ENCODE measurements around the gene WDSUB1.

WDSUB1 gene, protein sequence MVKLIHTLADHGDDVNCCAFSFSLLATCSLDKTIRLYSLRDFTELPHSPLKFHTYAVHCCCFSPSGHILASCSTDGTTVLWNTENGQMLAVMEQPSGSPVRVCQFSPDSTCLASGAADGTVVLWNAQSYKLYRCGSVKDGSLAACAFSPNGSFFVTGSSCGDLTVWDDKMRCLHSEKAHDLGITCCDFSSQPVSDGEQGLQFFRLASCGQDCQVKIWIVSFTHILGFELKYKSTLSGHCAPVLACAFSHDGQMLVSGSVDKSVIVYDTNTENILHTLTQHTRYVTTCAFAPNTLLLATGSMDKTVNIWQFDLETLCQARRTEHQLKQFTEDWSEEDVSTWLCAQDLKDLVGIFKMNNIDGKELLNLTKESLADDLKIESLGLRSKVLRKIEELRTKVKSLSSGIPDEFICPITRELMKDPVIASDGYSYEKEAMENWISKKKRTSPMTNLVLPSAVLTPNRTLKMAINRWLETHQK

DNA sequence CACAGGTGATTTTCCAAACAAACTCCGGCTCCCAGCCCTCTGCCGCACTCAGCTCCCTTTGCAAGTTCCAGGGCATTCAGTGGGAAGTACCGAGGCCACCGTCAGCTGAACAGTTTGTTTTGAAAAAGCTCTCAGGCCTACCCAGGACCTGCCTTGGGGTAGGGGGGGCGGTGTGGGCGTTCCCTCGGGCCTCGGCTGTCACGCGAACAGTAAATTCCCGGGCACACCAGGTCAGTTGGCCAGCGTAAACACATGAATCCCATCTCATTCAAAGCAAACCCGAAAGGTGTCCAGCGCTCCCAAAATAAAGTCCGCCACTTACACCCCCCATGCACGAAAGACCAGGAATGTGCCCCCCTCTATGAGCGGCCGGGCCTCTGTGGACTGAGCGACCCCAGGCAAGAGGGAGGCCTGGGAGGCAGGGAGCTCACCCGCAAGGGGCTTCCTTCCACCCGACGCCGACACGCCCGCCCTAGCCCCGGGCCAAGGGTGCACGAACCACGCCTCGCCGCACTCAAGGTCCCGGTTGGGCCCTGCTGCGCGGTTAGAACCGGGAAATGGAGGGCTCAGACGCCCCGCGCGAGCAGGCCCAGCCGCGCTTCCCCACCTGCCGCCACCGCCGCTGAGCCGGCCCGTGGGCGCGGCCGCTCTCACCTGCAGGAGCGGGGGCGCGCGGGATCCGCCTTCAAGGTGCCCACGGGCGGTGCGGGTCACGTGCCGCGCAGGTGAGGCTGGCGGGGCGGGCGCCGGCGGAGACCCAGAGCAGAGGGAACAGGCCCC is at the start of gene WDSUB1:
Gene WDSUB1 (minus strand): TSS at position 775 of the 780 bp plus-strand sequence. CDS start 3,634 bp downstream, outside the sequence.
- no peak for DNase-seq

DNA sequence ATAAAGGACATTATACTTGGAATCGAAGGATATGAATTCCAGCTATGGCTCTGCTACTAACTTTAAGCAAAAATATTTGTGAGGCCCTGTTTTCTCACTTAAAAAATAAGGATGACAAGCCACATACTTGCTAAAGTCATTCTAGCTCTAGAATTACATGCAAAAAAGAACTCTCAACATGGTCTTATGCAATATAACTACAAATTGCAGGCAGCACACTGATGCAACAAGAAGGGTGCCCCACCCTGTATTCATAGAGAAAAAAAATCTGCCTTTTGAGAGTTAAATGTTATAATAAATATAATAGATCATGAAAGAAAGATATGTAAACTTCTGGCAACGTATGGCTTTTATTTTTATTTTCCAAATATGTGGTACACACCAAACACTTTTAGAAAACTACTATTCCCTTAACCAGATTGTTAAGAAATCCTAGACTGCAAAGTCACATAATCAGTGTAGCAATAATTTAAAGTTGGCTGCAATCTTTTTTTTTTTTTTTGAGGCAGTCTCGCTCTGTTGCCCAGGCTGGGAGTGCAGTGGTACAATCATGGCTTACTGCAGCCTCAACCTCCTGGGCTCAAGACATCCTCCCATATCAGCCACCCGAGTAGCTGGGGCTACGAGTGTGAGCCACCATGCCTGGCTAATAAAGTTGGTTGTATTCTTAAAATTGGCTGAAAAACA is 40.2 kb upstream of the WDSUB1 start:
- DNase-seq = no peak

DNA sequence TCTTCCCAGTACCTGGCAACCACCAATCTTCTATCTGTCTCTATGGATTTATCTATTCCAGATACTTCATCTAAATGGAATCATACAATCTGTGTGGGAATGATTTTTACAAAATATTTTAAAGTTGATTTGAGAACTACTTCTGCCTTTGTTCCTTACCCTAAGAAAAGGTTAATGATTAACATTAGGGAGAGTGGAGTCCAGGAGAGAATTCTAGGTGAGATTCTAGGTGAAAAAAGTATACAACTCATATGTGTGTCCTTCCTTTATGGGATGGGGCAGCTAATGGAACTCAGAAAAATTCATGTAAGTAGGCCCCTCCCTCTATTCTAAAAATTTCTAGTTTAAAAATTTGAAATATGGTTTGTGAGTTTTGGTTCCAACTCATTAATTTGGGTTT is 35.9 kb upstream of the WDSUB1 start:
- no peak for DNase-seq

DNA sequence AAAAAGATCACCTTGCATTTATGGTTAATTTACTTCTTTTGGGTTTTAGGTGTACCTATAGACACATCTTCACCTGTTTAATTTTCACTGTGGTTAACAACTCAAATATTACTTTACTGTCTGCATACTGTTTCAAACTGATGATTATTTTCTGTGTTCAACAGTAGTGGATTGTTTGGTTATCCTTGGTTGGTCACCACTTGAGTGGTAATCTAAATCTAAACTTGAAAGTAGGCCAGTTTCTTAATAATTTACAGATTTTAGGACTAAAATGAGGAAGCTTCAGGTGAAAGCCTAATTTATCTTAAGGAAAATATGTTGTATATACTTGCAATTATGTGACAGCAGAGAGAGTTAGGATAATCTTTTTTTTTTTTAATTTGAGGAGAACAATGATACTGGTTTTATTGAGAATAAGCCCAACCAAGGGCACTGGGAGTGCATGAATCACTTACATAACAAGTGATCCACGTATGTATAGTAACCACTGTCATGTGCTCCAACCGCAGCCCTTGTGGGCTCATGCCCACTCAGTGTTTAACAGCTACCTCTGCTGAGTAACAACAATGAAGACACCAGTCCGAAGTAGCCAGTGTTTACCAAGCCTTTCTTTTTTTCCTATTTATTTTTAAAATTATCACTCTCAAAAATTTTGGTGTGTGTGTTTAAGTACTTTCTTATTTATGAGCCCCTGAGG is 31.0 kb upstream of the WDSUB1 start:
- DNase-seq = no peak

DNA sequence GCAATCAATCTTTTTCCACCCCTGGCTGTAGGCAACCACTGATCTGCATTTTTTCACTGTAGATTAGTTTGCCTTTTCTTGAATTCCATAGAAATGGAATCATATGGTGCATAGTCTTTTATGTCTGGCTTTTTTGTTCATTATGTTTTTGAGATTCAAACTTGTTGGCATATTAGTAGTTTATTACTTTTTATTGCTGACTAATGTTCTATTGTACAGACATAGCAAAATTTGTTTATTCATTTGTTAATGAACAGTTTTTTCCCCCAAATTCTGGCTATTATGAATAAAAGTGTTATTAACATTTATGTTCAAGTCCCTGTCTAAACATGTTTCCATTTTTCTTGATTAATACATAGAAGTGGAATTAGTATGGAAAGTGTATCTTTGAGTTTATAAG is 21.4 kb upstream of the WDSUB1 start:
- DNase-seq = no peak

DNA sequence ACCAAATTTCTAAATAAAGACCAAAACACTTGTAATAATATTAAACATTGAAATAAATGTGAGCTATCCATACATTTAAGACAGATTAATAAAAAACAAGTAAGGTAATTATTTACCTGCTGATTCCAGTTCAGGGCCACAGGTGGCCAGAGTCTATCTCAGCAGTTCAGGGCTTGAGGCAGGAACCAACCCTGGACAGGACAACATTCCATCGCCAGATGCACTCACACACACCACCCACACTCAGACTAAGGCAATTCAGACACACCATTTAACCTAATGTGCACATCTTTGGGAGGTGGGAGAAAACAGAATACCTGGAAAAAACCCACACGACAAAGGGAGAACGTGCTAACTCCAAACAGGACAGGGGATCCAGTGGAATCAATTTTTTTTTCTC is 14.1 kb upstream of the WDSUB1 start:
- DNase-seq = no peak

DNA sequence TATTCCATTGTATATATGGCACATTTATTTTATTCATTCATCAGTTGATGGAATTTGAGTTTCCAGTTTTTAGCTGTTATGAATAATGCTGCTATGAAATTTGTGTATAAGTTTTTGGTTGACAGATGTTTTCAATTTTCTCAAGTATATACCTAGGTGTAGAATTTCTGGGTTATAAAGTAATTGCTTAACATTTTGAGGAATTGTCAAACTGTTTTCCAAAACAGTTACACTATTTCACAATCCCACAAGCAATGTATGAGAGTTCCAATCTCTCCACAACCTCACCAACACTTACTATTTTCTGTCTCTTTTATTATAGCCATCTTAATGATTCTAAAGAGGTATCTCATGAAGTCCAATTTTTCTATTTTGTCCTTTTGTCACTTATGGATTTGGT is 12.5 kb upstream of the WDSUB1 start:
- no peak for DNase-seq

DNA sequence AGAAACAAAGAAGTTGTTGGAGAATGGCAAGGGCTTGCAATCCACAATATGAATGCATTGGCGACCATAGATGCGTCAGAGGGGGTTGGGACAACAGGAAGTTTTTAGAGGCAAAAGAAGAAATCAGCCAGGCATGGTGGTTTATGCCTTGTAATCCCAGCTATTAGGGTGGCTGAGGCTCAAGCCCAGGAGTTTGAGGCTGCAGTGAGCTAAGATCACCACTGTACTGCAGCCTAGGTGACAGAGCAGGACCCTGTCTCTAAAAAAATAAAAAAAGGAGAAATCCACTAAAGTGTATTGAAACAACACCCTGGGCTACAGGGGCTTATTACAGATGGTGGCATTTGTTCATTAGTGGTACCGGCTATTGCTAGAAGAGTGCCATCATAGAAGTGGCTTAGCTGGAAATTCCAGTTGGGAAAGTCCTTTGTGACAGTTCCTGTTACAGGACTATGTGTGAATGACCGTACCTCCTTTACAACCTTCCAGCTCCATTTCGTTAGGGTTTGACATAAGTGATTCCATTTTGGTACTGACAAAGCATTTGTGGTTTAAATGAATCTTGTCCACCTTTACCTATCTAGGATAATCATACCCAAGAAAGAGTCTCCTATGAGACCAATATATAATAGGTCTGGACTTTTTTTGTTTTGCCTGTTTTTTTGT is 10.7 kb upstream of the WDSUB1 start:
- no peak for DNase-seq

DNA sequence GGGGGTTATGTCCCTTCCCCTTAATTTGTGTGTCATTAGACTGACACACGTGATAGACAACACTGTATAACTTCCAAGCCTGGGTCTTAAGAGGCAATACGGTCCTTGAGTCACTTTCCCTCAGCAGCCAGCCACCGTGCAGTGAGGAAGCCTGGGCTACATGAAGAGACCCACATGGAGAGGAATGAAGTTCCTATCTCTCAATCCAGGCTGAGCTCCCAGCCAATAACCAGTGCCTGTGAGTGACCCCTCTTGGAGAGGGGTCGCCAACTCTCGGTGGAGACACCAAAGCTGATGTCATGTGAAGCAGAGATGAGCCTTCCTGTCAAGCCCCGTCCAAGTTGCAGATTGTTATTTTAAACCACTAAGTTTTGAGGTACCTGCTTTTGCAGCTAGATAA is 5.7 kb upstream of the WDSUB1 start:
- DNase-seq = no peak

DNA sequence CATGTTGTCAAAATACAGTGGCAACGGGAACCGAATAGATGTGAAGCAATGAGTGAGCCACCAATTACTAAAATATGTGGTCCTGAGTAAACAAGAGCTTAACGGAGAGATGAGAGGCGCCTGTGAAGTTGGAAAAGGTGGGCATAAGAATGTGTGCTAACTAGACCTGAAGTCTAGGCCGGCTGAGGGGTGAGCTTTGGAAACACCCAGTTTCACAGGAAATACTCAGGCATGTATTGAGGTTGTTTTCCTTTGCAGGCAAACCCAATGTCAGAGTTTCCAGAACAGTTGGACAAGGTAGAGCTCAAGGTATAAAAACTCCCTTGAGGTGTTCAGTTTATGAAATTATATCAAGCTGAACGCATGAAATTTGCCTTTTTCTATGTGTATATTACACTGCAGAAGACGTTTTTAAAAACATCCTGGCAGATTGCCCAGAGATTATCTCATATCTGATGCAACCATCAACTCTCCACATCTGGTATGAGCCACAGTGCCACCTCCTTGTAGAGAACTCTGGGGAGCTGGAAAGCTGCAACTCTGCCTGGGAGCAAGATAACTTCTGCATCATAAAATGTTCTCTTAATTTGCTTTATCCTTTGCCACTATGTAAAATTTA is 3.9 kb upstream of the WDSUB1 start:
- DNase-seq = no peak

DNA sequence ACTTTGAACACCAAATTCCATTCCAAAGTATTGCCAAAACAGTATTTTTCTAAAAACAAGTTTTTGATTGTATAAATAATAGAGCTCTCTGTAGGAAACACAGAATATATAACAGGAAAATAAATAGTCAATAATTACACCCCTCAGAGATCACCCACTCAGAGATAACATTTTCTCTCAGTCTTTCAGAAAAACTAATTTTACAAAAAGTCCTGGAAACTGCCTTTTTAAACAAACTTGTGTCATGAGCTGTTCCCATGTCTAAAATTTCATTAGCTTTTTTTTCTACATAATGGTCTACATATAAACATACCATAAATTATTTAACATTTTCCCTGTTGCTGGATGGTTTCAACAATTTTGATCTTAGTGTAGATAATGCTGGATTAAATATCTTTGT is 1.2 kb upstream of the WDSUB1 start:
- DNase-seq = no peak

DNA sequence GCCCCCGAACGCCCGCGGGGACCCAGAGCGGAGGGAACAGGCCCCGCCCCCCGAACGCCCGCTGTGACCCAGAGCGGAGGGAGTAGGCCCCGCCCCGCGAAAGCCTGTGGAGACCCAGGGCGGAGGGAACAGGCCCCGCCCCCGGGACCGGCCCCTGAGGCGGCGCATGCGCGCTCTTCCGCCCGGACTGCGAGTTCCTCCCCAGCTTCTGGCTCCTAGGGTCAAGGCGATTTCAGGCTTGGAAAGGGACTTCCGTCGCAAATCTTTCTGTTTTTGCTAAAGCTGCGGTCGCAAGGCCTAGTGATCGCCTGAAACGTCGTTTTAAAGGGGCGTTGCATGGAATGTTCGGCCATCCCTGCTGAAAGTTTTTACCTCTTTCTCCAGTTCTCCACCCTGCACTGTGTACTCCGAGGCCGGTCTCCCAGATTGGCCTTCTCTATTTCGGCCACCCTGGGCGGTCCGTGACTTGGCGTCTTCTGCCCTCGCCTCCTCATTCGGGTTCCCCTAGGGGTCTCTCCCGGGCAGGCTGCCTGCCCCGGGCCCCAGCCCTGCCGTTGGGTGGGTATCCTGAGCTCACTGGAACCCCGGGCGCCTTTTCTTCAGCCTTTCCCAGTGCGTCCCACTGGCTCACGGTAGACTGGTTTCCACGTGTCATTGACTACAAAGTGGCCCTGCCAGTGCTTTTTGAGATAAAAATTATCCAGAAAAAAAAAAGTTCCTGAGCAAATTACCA is 372 bp upstream of the WDSUB1 start:
- peak; percentile 95 for DNase-seq

DNA sequence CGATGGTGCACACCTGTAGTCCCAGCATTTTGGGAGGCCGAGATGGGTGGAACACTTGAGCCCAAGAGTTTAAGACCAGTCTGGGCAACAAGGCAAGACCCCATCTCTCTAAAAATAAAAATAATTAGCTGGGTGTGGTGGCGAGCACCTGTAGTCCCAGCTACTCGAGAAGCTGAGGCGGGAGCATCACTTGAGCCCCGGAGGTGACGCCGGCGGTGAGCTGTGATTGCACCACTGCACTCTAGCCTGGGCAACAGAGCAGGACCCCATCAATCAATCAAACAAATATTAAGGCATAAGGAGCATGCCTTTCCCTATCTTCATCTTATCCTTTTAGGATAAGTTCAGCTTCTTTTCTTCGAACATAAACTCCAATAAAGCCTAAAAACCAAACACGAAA is 1.1 kb downstream of the WDSUB1 start:
- no peak for DNase-seq

DNA sequence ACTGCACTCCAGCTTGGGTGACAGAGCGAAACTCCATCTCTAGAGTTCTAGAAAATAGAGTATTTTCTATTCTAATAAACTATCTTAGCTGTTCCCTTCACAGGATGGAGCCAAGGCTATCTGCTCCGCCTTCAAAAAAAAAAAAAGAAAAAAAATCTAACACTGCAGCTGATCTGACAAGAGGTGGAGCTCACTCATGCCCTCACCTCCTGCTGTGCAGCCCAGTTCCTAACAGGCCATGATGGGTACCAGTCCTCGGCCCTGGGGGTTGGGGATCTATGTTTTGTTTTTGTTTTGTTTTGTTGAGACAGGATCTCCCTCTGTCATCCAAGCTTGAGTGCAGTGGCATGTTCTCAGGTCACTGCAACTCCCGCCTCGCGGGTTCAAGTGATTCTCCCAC is 3.0 kb downstream of the WDSUB1 start:
- no peak for DNase-seq

DNA sequence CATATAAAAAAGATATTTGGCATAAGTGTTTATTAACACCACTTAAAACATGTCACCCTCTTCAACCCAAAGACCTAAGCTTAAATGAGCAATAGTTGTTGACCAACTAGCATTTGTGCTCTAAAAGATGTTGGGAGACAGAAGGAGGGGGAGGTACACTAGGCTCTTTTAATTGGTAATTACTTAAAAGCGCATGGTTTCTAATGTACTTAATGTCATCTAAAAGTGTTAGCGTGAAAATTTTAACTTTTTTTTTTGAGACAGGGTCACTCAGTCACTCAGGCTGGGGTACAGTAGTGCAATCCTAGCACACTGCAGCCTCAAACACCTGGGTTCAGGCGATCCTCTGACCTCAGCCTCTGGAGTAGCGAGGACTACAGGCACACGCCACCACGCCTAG is 5.5 kb downstream of the WDSUB1 start:
- DNase-seq = no peak

DNA sequence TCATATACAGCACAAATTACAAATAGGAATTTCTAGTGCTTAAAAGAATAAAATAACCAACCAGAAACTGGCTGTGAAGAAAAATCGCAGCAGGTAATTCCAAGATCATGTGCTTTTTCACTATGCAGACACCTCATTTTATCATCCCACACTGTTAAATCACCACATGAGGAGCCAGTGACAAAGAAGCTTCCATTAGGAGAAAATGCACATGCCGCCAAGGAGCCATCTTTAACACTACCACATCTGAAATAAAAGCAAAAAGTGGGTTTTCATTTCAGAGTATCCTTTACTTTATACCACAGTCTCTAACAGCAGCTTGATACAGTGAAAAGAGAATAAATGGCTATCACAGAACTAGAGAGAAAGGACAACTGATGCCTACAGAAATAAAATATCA is 6.8 kb downstream of the WDSUB1 start:
- DNase-seq = no peak

DNA sequence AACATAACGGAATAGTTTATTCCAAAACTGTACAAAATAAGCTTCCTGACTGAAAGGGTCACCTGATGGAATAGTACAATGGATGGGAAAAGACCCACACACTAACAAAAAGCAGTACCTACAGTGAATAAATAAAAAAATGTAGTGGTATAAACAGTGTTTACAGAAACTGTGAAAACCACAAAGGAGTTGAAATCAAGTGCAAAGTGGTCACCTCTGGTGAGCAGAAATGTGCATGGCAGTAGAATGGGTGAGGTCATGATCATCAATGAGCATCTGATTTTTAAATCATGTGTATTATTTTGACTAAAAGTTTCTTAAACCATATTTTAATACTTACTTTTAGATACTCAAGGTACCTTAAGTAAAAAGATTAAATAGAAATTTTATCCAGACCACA is 11.4 kb downstream of the WDSUB1 start:
- DNase-seq = no peak

DNA sequence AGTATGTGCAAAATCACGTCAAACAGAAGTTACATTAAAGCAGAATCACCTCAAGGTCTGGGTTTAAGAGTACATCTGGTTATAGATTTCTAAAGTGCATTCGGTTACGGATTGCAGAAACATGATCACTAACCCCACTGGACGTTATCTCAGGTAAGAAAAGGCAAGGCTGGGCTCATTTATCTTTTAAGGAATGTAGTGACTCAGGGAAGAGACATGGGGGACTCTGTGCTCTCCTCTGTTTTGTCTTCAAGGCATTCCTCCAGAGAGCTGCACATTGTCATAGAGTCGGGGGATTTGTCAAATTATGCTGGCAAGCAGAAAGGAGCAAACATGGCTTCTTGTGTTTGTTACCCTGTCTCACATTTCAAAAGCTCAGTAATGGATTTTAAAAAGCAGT is 14.3 kb downstream of the WDSUB1 start:
- no peak for DNase-seq

DNA sequence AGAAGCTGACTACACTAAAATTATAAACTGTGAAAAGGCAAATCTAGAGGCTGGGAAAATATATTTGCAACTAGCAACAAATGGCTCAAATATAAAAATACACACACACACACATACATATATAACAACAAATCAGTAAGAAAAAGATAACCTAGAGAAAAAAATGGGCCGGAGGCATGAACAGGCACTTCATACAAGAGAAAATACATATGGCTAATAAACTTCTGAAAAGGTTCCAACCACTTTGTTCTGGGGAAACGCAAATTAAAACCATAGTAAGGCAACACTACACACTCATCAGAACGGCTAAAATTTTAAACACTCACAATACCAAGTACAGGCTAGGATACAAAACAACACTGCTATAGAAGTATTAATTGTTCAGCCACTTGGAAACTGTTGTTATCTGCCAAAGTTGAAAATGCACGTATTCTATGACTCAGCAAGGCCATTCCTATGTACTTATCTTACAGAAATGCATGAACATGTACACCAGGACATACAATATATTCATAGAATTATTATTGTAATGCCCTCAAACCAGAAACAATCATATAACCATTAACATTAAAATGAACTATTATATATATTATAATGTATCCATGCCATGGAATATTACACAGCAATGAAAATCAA is 15.6 kb downstream of the WDSUB1 start:
- DNase-seq = no peak

DNA sequence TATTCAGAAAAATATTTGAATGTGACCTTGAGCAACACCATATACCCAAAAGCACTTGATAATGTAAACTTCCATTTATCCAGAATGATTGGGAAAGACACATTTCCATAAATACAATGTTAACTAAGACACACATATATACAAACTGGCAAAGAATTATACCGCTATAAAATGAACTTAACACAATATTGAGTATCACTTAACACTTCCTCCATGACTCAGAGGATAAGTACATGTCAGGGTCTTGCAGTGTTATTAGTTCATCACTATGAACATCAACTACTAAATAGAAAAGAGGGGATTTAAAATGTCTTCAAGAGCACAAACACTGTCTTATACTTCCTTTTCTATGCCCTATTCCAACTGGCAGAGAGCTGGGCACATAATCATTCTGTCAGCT is 18.6 kb downstream of the WDSUB1 start:
- no peak for DNase-seq

DNA sequence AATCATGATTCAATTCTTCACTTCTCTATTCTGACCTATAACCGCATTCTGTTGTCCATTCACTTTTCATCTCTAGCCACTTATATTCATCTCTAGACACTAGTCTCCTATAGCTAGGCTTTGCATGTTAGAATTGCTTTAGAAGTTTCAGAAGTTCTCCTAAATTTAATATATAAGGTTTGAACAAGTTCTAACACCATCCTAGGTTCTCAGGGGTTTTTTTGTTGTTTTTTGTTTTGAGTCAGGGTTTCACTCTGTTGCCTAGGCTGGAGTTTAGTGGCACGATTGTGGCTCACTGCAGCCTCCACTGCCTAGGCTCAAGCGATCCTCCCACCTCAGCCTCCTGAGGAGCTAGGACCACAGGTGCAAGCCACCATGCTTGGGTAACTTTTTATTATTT is 19.9 kb downstream of the WDSUB1 start:
- DNase-seq = no peak

Data from activated CD4-positive, CD25-positive, alpha-beta regulatory T cell treated with anti-CD3 and anti-CD28 coated beads, Interleukin-2, amount 50 U/mL, for 72 hours (primary cell).